GM18861 (cell line): ENCODE data around the gene KIF26A.

Experiments used
- ATAC-seq: cut with Tn5 transposase; IDR thresholded peaks from one replicate; pipeline ENCODE4 v1.9.1; 2021; ENCODE audit not compliant: unreplicated experiment

Gene KIF26A

DNA sequence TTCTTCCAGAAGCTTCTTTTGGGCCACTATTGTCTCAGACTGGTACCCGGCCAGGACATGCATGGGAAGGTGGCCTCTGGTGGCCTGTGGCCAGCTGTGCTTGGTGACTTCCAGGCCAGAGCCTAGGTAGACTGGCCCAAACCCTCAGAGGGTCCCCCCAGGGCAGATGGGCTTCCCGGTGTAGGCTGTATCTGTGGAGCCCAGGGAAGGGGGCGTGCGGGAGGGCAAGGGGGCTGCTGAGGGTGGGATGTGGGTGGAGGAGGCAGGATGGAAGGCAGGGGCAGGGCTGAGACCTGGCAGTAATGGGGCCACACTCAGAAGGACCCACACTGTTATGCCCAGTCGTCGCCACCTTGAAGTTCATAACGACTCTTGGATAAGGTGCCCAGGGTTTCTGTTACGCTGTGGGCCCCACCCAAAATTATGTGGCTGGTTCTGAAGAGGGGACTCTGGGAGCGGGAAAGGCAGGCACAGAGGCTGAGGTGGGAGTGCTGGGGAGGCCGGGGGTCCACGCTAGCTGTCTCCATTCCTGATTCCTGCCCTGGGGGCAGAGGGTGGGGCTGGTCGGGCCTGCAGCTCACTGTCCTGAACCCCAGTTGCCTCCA lies 52.1 kb downstream of the KIF26A start:
- no peak for ATAC-seq

DNA sequence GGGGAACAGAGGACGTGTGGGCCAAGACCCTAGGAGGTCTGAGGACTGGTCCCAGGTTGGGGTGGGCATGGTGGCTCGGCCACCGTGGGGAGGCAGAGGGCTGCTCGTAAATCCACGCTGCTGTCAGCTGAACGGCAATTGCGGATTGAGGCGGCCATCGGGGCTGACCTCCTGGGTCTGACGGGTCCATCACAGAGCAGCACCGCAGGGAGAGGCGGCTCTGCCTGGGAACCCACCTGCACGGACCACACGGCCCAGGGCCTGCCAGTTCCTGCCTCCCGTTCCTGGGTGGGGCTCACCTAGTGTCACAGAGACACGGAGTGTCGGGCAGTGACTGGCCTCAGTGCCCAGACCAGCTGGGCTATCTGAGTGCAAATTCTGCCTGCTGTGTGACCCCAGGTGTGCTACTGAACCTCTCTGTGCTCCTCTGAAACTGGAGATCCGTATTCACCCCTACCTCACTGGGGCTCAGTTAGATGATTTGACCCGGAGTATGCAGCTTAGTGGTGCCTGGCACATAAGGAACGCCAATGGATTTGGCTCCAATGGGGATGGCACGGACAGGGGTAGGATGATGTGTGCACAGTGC lies 53.1 kb downstream of the KIF26A start:
- ATAC-seq, result no peak

DNA sequence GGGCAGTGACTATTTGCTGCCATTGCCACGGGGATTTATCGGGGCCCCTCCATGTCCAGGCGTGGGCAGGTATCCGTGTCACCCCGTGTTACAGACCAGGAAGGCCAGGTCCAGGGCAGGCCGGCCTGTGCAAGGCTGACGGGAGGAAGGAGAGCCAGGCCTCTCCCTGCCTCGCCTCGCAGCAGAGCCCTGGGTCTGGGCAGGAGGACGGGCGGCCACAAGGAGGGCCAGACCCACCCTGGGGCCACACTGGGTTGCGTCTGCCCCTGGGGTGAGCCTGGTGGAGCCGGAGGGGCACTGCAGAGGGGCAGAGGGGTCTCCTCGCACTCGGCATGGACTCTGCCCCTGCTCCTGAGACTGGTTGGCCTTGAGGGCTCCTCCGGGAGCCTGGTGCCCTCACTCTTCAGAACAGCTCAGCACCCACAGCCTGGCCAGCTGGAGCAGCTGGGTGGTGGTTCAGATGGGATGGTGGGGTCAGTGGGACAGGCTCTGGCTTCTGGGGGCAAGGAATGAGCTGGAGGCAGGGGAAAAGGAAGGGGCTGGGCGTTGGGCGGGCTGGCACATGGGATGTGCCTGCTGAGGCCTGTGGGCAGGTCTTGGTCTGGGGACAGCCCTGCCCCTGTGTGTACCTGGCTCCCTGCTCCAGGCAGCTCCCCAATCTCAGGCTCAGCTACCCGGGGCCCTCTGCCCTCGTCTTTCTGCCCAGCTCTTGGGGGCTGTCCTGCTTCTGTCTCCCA lies 53.9 kb downstream of the KIF26A start:
- no peak for ATAC-seq

DNA sequence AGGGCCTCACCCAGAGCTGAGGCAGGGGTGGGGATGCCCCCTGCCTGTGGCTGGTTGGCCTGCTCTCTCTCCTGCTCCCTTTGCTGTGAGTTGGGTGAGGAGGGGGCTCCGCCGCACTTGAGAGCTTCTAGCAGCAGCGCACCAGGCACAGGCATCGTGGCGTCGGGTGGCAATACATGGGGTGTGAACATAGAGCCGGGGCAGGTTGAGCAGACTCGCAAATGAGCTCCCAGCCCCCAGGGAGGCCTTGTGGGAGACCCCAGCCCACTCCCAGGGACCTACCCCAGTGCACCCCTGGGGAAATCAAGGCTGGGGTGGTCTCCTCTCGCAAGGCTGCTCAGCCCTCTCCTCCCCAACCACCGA lies 54.5 kb downstream of the KIF26A start:
- ATAC-seq, result no peak

- no peak for ATAC-seq
Observed at GRCh38 chr14:104194016-104194415, 55.6 kb downstream of the KIF26A start.

DNA sequence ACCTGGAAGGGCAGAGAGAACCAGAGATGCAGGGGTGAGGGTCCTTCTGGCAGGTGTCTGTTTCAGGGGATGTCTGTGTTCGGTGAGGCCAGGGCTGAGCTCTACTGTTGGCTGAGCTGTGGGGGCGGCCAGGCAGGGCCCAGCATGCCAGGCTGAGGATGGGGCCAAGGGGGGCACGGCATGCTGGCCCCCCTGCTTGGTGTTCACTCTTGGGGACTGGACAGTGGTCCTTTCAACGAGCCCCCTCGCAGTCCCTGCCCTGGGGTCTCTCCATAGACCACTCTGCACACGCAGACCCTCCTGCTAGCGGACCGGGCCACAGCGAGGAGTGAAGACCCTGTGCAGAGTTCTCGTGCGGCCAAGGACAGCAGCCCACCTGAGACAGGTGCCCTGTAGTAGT lies 56.3 kb downstream of the KIF26A start:
- no peak for ATAC-seq

- ATAC-seq, result no peak
Observed at GRCh38 chr14:104195361-104195760, 57.0 kb downstream of the KIF26A start.

DNA sequence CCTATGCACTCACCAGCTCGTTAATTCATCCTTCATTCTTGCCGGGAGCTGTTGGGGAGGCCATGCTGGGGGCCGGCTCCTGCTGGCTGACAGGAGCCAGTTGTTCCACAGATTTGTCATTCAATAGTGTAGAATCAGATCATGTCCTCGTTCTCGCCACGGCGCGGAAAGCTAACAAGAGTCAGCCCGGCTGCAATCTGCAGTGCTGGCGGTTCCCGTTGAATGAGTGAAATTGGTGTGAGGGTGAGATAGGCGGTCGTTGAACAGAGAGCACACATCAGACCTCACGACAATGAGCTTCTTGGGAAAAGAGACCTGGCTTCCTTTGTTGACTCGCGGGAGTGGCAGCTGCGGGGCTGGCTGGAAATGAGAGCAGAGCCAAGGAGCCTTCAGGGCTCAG lies 57.5 kb downstream of the KIF26A start:
- ATAC-seq, result no peak

- no peak for ATAC-seq
Observed at GRCh38 chr14:104196461-104197140, 58.2 kb downstream of the KIF26A start.

GRCh38 chr14:104197449-104198247 lies 59.3 kb downstream of the KIF26A start:
- ATAC-seq, result no peak

GRCh38 chr14:104199266-104199895 lies 61.0 kb downstream of the KIF26A start:
- ATAC-seq, result no peak

DNA sequence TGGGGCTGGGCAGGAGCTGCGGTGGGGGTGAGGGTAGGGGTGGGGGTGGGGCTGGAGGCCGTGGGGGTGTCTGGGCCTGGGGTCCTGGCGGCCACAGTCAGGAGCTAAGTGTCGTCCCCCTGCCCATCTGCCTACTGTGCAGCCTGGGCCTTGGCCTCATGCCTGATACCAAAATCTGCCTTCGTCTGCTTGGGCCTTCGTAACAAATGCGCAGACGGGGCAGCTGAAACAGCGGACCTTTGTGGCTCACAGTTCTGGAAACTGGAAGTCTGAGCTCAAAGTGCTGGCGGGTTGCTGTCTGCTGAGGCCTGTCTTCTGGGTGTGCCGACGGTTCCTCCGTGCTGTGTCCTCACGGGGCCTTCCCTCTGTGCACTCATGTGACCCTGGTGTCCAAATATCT lies 61.7 kb downstream of the KIF26A start:
- no peak for ATAC-seq

DNA sequence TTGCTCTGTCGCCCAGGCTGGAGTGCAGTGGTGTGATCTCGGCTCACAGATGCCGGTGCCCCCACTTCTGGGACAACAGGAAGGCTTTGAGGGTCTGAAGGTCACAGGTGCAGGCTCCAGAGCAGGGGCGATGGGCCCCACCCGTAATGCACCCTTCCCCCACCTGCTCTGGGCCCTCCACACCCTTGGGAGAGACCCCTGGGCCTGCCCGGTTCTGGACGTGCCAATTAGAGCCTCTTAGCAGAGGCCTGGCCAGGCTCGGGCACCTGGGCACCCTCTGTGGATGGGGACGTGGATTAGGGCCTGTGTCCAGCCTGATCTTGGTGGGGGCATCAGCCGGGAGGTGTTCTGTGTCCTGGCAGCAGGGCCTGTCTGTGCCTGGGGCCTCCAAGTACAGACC lies 62.2 kb downstream of the KIF26A start:
- ATAC-seq, result no peak

DNA sequence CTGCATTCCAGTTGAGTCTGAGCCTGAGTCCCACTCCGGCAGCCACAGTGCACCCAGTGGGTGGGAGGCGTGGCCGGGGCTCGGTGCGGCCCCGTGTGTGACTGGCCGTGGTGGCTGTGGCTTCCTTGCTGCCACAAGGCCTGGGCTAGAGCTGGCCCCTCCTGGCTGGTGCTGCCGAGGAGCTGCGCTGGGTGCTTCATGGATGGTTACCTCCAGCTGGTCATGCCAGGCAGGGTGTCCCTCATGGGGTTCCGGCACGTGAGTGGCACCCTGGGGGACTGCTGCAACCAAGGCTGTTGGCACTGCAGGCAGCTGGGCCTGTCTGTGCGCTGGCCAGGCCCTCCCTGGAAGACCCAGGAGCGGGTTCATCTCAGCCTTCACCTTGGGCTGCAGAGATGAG lies 62.7 kb downstream of the KIF26A start:
- ATAC-seq, result no peak

DNA sequence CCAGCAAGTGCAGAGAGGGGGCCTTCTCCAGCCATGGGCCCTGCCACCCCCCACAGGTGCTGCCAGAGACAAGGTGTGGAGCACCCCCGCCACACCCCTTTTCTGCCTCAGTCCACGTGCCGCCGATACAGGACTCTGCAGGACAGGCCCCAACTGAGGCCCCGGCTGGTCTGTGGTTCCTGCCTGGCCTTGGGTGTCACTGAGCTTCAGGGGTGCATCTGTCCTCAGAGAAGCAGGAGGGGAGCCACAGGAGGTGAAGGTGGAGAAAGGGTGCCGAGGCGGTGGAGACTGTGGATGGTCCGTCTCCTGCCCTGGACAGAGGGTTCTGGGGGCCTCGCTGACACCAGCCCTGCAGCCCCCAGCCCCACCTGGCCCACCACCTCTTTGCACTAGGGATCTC lies 63.1 kb downstream of the KIF26A start:
- no peak for ATAC-seq

DNA sequence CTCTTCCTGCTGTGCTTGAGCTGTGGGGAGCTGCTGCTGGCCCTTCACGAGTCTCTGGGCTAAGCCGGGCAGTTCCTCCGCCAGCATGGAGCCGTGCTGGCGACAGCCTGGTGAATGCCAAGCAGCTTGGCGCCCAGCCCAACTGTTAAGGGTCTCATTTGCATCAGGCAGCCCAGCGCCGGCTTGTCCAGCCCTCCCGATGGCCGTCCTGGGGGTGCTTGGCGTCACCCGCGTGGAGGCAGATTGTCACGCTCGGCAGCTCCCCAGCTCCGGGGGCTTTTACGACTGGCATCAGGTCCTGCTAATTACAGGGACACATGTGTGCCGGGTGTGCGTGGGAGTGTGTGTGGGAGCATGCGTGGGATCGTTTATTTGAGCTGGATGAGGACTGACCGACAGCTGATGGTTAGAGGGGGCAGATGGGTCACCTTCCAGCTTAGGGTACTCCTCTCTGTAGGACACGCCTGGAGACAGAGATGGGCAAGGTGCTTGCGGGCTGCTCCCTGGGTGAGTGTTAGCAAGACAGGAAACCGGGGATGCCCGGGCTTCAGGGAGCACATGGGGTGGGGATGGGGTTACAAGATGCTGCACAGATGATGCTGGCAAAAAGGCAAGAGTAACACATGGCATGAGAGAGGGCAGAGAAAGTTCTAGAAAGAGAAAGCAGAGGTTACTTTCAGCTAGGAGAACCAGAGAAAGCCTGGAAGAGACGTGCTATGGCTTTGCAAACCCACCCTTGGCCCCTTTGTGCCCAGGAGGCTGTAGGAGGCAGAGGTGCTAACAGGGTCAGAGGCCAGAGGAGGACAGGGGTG lies 64.1 kb downstream of the KIF26A start:
- no peak for ATAC-seq

GRCh38 chr14:104203071-104203425 lies 64.7 kb downstream of the KIF26A start:
- ATAC-seq, result no peak

- no peak for ATAC-seq
Observed at GRCh38 chr14:104204660-104205149, 66.3 kb downstream of the KIF26A start.

DNA sequence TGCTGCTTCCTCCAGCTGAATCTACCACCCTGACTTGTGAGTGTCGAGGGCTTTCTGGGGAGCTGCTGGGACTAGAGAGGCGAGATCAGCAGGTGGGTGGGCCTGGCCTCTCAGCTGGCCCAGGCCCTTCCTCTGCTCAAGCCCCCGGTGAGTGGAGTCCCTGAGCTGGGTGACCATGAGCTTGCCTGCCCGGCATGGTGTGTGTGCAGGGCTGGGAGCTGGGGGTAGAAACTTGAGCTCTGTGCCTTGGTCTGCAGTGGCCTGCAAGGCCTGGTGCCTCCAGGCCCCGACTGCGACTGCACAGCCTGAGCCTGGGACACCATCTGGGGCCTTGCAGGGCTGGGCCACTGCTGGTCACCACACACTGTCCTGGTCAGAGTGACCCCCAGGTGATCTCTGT lies 67.4 kb downstream of the KIF26A start:
- ATAC-seq, result no peak
